Activated CD8-positive, alpha-beta T cell treated with anti-CD3 and anti-CD28 coated beads for 36 hours (primary cell): ENCODE data around the gene RPS6KB1. TPM values are rescaled to one million over a fixed set of nuclear protein-coding genes. Genes with fewer than 3 reads are reported as not detected.
A peak's percentile ranks its signal among the peaks of the same experiment; 100 is the strongest.

Experiments used
- ATAC-seq: fragments of 200-7000 bp; cut with Tn5 transposase; one replicate; pipeline ENCODE4 v1.10.0; 2021; ENCODE audit warnings: mild to moderate bottlenecking, moderate library complexity
- CTCF ChIA-PET: fragments of 350-600 bp; sonication (Branson Sonifier 250); formaldehyde crosslinking; loops from one replicate; lab custom pipeline; 2021; ENCODE audit warnings: antibody characterized with exemption; lab: Charles Lee
- POLR2A ChIA-PET: fragments of 350-600 bp; sonication (Branson Sonifier 250); formaldehyde crosslinking; loops from one replicate; lab custom pipeline; 2021; ENCODE audit warnings: antibody characterized with exemption; lab: Charles Lee
- DNase-seq: peaks from one replicate; pipeline ENCODE4 v3.0.0-alpha.2; 2020
- H3K27ac Mint-ChIP-seq: one replicate; pipeline ENCODE4 v1.8.0; 2021; ENCODE audit warnings: mild to moderate bottlenecking, mixed read lengths
- H3K27me3 Mint-ChIP-seq: one replicate; pipeline ENCODE4 v1.8.0; 2021; ENCODE audit warnings: mixed read lengths
- H3K36me3 Mint-ChIP-seq: one replicate; pipeline ENCODE4 v1.8.0; 2021; ENCODE audit warnings: low read depth, mixed read lengths
- H3K4me1 Mint-ChIP-seq: one replicate; pipeline ENCODE4 v1.8.0; 2021; ENCODE audit warnings: low read depth, mixed read lengths
- H3K4me3 Mint-ChIP-seq: one replicate; pipeline ENCODE4 v1.8.0; 2021; ENCODE audit warnings: mild to moderate bottlenecking, moderate library complexity, mixed read lengths
- H3K9me3 Mint-ChIP-seq: one replicate; pipeline ENCODE4 v1.8.0; 2021; ENCODE audit warnings: mixed read lengths
- CTCF ChIP-seq: fragments of 200-600 bp; IDR thresholded peaks from one replicate; pipeline ENCODE4 v1.8.0; 2022; ENCODE audit warnings: antibody characterized with exemption, mild to moderate bottlenecking
- intact Hi-C: fragments of 100-400 bp; cut with micrococcal nuclease; formaldehyde crosslinking; loops from one replicate; pipeline ENCODE4 v1.10.0; 2022
- total RNA-seq, 2 experiments: library from RNA; stranded (reverse); gene quantifications; one replicate each; pipeline ENCODE4 v1.2.3, GENCODE V29; 2021

RPS6KB1 gene
- total RNA-seq, 2 experiments from 2014 or later: 39.9 to 44.2 TPM

GRCh38 chr17:59858932-59859331, 34.0 kb upstream of the RPS6KB1 start:
- no peaks in the 10 kb centered on the region for H3K27me3 Mint-ChIP-seq
- intact Hi-C loops: no loop called here
- H3K4me3 Mint-ChIP-seq: no peak overlapping the region
- peaks cover 15% of the 10 kb centered on the region for H3K36me3 Mint-ChIP-seq
- ChIA-PET POLR2A (interaction anchor here (0.8 to 2.6 kb wide), 3 partner anchors 32 to 118 kb away, joined by 3 to 10 read pairs (median 3); no protein-coding TSS in a partner anchor), CTCF (interaction anchor here (0.8 to 2.9 kb wide), 27 partner anchors 10 to 202 kb away, joined by 3 to 40 read pairs (median 4); partner anchors contain the start of genes PTRH2 and VMP1)
- no peak for TF ChIP-seq CTCF
- ATAC-seq: no peak
- H3K27ac Mint-ChIP-seq: peak overlapping the region; percentile 59
- no peaks in the 10 kb centered on the region for H3K9me3 Mint-ChIP-seq
- DNase-seq: no peak
- peaks cover 21% of the 10 kb centered on the region for H3K4me1 Mint-ChIP-seq

GRCh38 chr17:59859444-59860025, 33.4 kb upstream of the RPS6KB1 start:
- no peak for DNase-seq

GRCh38 chr17:59863616-59864015, 29.3 kb upstream of the RPS6KB1 start:
- ChIA-PET POLR2A (interaction anchor here (0.6 kb wide), 1 partner anchor 21 kb away, joined by 3 read pairs; no protein-coding TSS in a partner anchor), CTCF (interaction anchor here (1.2 kb wide), 1 partner anchor 173 kb away, joined by 3 read pairs; no protein-coding TSS in a partner anchor)
- H3K27me3 Mint-ChIP-seq: no peaks in the 10 kb centered on the region
- intact Hi-C loops: no loop called here
- peaks cover 27% of the 10 kb centered on the region for H3K36me3 Mint-ChIP-seq
- ATAC-seq (no peak), DNase-seq (no peak)
- no peak overlapping the region for H3K4me3 Mint-ChIP-seq
- H3K27ac Mint-ChIP-seq: no peak overlapping the region
- no peak for TF ChIP-seq CTCF
- H3K4me1 Mint-ChIP-seq: peaks cover 10% of the 10 kb centered on the region
- no peaks in the 10 kb centered on the region for H3K9me3 Mint-ChIP-seq

More at GRCh38 chr17:59859444-59860025, 33.4 kb upstream of the RPS6KB1 start:
- ChIA-PET CTCF (interaction anchor here (0.7 to 2.9 kb wide), 26 partner anchors 9 to 203 kb away, joined by 3 to 40 read pairs (median 4); partner anchors contain the start of genes PTRH2 and VMP1), POLR2A (interaction anchor here (0.8 to 2.6 kb wide), 4 partner anchors 32 to 118 kb away, joined by 3 to 10 read pairs (median 4); no protein-coding TSS in a partner anchor)
- H3K36me3 Mint-ChIP-seq: peaks cover 17% of the 10 kb centered on the region
- H3K4me3 Mint-ChIP-seq: no peak overlapping the region
- H3K27ac Mint-ChIP-seq: peak overlapping the region; percentile 59
- intact Hi-C loops: no loop called here
- no peaks in the 10 kb centered on the region for H3K9me3 Mint-ChIP-seq
- ATAC-seq: peak; percentile 66
- peaks cover 21% of the 10 kb centered on the region for H3K4me1 Mint-ChIP-seq
- TF ChIP-seq CTCF: peak; percentile 76
- H3K27me3 Mint-ChIP-seq: no peaks in the 10 kb centered on the region

- ATAC-seq: no peak
Observed at GRCh38 chr17:59869941-59870218, 23.0 kb upstream of the RPS6KB1 start.

More at GRCh38 chr17:59869941-59870218, 23.0 kb upstream of the RPS6KB1 start:
- no peaks in the 10 kb centered on the region for H3K27me3 Mint-ChIP-seq
- DNase-seq: no peak
- H3K4me1 Mint-ChIP-seq: peaks cover 3% of the 10 kb centered on the region
- H3K4me3 Mint-ChIP-seq: no peak overlapping the region
- no peak overlapping the region for H3K27ac Mint-ChIP-seq
- peaks cover 17% of the 10 kb centered on the region for H3K36me3 Mint-ChIP-seq
- no peaks in the 10 kb centered on the region for H3K9me3 Mint-ChIP-seq
- POLR2A ChIA-PET: interaction anchor here (0.6 to 1.6 kb wide), 4 partner anchors 22 to 115 kb away, joined by 3 to 5 read pairs (median 4); partner anchors contain the start of genes RPS6KB1 and TUBD1
- CTCF ChIA-PET: interaction anchor here (1.0 to 2.9 kb wide), 3 partner anchors 10 to 116 kb away, joined by 3 to 13 read pairs (median 5); no protein-coding TSS in a partner anchor
- TF ChIP-seq CTCF: no peak
- intact Hi-C loops: no loop called here
